ENCODE measurements around the gene ARHGAP40.

The ARHGAP40 gene

GRCh38 chr20:38631155-38632022, 29.8 kb downstream of the ARHGAP40 start:
- Histone ChIP-seq H3K27me3 (replicated peaks) (no peaks in the 10 kb centered on the region), H3K4me3 (ENCODE audit: low read depth, low read length) (no peak overlapping the region), H3K27ac (no peak overlapping the region), H3K36me3 (replicated peaks) (no peaks in the 10 kb centered on the region)
- in situ Hi-C loops (cut with HindIII; ENCODE audit: low pct_ligation_motif_present, low sequenced_read_pairs), result loop anchor here (25.0 kb wide), 1 partner anchor 106 kb away; the partner anchor contains the start of gene ACTR5
- TF ChIP-seq CTCF (IDR thresholded peaks at IDR 0.05; ENCODE audit: low read depth, low read length, missing control alignments), result no peak
- DNase-seq, result peak; percentile 29

- in situ Hi-C loops (cut with HindIII; ENCODE audit: low pct_ligation_motif_present, low sequenced_read_pairs), result loop anchor here (25.0 kb wide), 1 partner anchor 104 kb away; the partner anchor contains the start of gene ACTR5
- peak; percentile 32 for DNase-seq
- no peak overlapping the region for H3K27ac ChIP-seq
Observed at GRCh38 chr20:38633577-38634093, 32.0 kb downstream of the ARHGAP40 start.

GRCh38 chr20:38635721-38636288, 34.2 kb downstream of the ARHGAP40 start:
- Histone ChIP-seq H3K27me3 (replicated peaks) (no peaks in the 10 kb centered on the region), H3K27ac (no peak overlapping the region), H3K4me3 (ENCODE audit: low read depth, low read length) (no peak overlapping the region), H3K36me3 (replicated peaks) (no peaks in the 10 kb centered on the region)
- peak; percentile 51 for DNase-seq
- in situ Hi-C loops (cut with HindIII; ENCODE audit: low pct_ligation_motif_present, low sequenced_read_pairs), result loop anchor here (25.0 kb wide), 1 partner anchor 101 kb away; the partner anchor contains the start of gene ACTR5
- no peak for TF ChIP-seq CTCF (IDR thresholded peaks at IDR 0.05; ENCODE audit: low read depth, low read length, missing control alignments)

More at GRCh38 chr20:38633577-38634093, 32.0 kb downstream of the ARHGAP40 start:
- Histone ChIP-seq H3K4me3 (ENCODE audit: low read depth, low read length) (no peak overlapping the region), H3K27me3 (replicated peaks) (no peaks in the 10 kb centered on the region), H3K36me3 (replicated peaks) (no peaks in the 10 kb centered on the region)
- peak; percentile 95 for TF ChIP-seq CTCF (IDR thresholded peaks at IDR 0.05; ENCODE audit: low read depth, low read length, missing control alignments)

GRCh38 chr20:38640521-38640920, 38.9 kb downstream of the ARHGAP40 start:
- no peak for TF ChIP-seq CTCF (IDR thresholded peaks at IDR 0.05; ENCODE audit: low read depth, low read length, missing control alignments)
- in situ Hi-C loops (cut with HindIII; ENCODE audit: low pct_ligation_motif_present, low sequenced_read_pairs), result loop anchor here (25.0 kb wide), 1 partner anchor 97 kb away; the partner anchor contains the start of gene ACTR5

GRCh38 chr20:38642498-38642897, 40.9 kb downstream of the ARHGAP40 start:
- Histone ChIP-seq H3K27me3 (replicated peaks) (peaks cover 27% of the 10 kb centered on the region), H3K4me3 (ENCODE audit: low read depth, low read length) (no peak overlapping the region), H3K27ac (no peak overlapping the region), H3K36me3 (replicated peaks) (no peaks in the 10 kb centered on the region)
- in situ Hi-C loops (cut with HindIII; ENCODE audit: low pct_ligation_motif_present, low sequenced_read_pairs), result loop anchor here (25.0 kb wide), 1 partner anchor 95 kb away; the partner anchor contains the start of gene ACTR5
- no peak for TF ChIP-seq CTCF (IDR thresholded peaks at IDR 0.05; ENCODE audit: low read depth, low read length, missing control alignments)
- DNase-seq, result no peak

More at GRCh38 chr20:38640521-38640920, 38.9 kb downstream of the ARHGAP40 start:
- Histone ChIP-seq H3K36me3 (replicated peaks) (no peaks in the 10 kb centered on the region), H3K27ac (no peak overlapping the region), H3K4me3 (ENCODE audit: low read depth, low read length) (no peak overlapping the region), H3K27me3 (replicated peaks) (peaks cover 10% of the 10 kb centered on the region)
- DNase-seq, result no peak
